ENCODE results near the gene EDIL3.

EDIL3 gene

DNA sequence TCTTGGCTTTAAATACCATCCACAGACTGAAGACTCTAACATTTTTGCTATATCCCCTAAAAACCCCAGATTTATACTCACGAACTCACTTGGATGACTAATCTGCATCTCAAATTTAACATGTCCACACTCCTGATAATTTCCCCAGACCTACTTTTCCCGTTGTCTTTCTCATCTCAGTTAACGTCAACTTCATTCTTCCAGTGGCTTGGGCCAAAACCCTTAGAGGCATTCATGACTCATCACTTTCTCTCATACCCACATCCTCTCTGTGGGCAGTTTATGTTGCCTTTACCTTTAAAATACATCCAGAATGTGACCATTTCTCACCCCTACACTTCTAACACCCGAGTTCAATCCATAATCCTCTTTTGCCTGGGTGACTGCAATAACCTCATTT, 96.7 kb downstream of the EDIL3 start:
- H3K4me1 ChIP-seq (ENCODE audit: control insufficient read depth, low read length) = no peaks in the 10 kb centered on the region
- H3K9me2 ChIP-seq (replicated peaks; ENCODE audit: control insufficient read depth, low read length) = no peaks in the 10 kb centered on the region
- no peaks in the 10 kb centered on the region for H3F3A ChIP-seq (ENCODE audit: control insufficient read depth, insufficient read depth)
- H3K9me3 ChIP-seq (ENCODE audit: control insufficient read depth, insufficient read depth, low read length) = no peaks in the 10 kb centered on the region
- H3K79me2 ChIP-seq (ENCODE audit: control insufficient read depth, low read length) = no peaks in the 10 kb centered on the region
- TF ChIP-seq EZH2phosphoT487 (IDR thresholded peaks at IDR 0.05; ENCODE audit: borderline replicate concordance, low read length) (no peak), CTCF (IDR thresholded peaks at IDR 0.05; ENCODE audit: low read depth, low read length, poor library complexity, severe bottlenecking) (no peak)
- no peak overlapping the region for H3K4me3 ChIP-seq (ENCODE audit: low read length)
- no peak overlapping the region for H3K27ac ChIP-seq (ENCODE audit: low read depth, low read length)
- no peak overlapping the region for H3K4me2 ChIP-seq (ENCODE audit: low read length)
- H4K20me1 ChIP-seq (ENCODE audit: control insufficient read depth, insufficient read depth, low read depth, low read length) = no peaks in the 10 kb centered on the region
- H3K36me3 ChIP-seq (ENCODE audit: control insufficient read depth, low read length) = no peaks in the 10 kb centered on the region
- no peaks in the 10 kb centered on the region for H3K27me3 ChIP-seq (ENCODE audit: control insufficient read depth, low read length)

DNA sequence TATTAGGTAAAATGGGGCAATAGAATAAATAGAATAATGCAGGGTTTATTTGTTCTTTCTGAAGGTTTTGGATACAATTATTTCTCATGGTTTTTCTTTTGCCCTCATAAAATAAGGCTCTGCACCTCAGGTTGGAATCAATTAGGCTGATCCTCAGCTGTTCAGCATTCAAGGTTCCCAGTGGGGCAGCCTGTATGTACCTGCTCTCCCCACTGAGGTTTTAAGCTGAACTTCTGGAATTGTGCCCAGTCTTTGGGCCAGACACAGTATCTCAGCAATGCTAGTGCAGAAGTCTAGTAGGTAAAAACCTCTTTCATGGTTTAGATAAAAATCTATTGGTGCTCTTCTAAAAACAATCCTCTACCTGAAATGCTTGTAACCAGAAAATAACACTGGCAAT, 98.0 kb downstream of the EDIL3 start:
- no peaks in the 10 kb centered on the region for H3K79me2 ChIP-seq (ENCODE audit: control insufficient read depth, low read length)
- no peak overlapping the region for H3K27ac ChIP-seq (ENCODE audit: low read depth, low read length)
- H3K9me3 ChIP-seq (ENCODE audit: control insufficient read depth, insufficient read depth, low read length) = no peaks in the 10 kb centered on the region
- H3K4me1 ChIP-seq (ENCODE audit: control insufficient read depth, low read length) = no peaks in the 10 kb centered on the region
- H3K36me3 ChIP-seq (ENCODE audit: control insufficient read depth, low read length) = no peaks in the 10 kb centered on the region
- TF ChIP-seq EZH2phosphoT487 (IDR thresholded peaks at IDR 0.05; ENCODE audit: borderline replicate concordance, low read length) = no peak
- no peak for TF ChIP-seq CTCF (IDR thresholded peaks at IDR 0.05; ENCODE audit: low read depth, low read length, poor library complexity, severe bottlenecking)
- H3F3A ChIP-seq (ENCODE audit: control insufficient read depth, insufficient read depth) = no peaks in the 10 kb centered on the region
- H3K4me2 ChIP-seq (ENCODE audit: low read length) = no peak overlapping the region
- no peaks in the 10 kb centered on the region for H4K20me1 ChIP-seq (ENCODE audit: control insufficient read depth, insufficient read depth, low read depth, low read length)
- H3K27me3 ChIP-seq (ENCODE audit: control insufficient read depth, low read length) = no peaks in the 10 kb centered on the region
- no peak overlapping the region for H3K4me3 ChIP-seq (ENCODE audit: low read length)
- no peaks in the 10 kb centered on the region for H3K9me2 ChIP-seq (replicated peaks; ENCODE audit: control insufficient read depth, low read length)

DNA sequence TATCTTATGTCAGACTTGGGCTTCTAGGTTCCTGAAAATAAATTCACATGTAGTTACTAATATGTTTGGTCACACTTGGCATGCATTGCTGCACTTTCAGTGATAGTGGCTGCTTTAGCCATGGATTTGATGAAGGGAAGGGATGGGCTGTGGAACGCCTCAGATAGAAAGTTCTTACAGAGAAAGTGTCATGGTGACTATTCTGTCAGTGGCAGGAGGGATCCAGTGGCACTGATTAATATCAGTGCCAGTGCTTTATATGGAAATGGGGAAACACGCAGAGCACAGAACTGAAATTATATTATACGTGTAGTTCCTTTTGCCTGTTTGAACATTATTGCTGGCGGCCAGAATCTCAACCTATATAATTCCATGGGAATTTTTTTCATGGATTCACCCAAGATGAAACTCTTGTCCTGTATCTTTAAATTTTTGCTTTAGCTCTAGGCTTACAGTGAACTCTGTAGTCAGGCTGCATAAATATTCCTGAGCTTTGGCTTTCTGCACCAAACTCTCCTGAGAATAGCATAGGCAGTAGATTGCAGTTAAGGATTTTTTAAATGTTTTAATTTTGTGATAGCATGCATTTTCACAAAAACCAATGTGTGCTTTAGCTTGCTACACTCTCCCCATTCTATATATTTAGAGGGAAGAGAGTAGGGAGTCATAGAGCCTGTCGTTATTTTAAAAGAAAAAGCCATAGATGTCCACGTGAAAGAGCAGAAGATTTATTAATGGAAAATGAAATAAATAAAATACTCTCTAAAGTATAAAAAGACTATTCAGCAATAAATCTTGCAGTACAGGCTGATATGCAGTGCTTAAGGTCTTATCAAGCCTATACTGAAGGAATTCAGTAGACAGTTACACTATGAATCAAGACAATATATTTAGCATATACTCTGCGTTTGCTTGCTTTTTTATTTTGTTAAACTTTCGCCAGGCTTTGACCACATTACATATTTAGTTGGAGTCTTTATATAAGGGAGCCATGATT, 98.7 kb downstream of the EDIL3 start:
- TF ChIP-seq EZH2phosphoT487 (IDR thresholded peaks at IDR 0.05; ENCODE audit: borderline replicate concordance, low read length) = no peak
- no peak for TF ChIP-seq CTCF (IDR thresholded peaks at IDR 0.05; ENCODE audit: low read depth, low read length, poor library complexity, severe bottlenecking)
- no peaks in the 10 kb centered on the region for H3K27me3 ChIP-seq (ENCODE audit: control insufficient read depth, low read length)
- H3K27ac ChIP-seq (ENCODE audit: low read depth, low read length) = no peak overlapping the region
- H3K4me3 ChIP-seq (ENCODE audit: low read length) = no peak overlapping the region
- no peaks in the 10 kb centered on the region for H3F3A ChIP-seq (ENCODE audit: control insufficient read depth, insufficient read depth)
- H4K20me1 ChIP-seq (ENCODE audit: control insufficient read depth, insufficient read depth, low read depth, low read length) = no peaks in the 10 kb centered on the region
- no peaks in the 10 kb centered on the region for H3K36me3 ChIP-seq (ENCODE audit: control insufficient read depth, low read length)
- H3K9me3 ChIP-seq (ENCODE audit: control insufficient read depth, insufficient read depth, low read length) = no peaks in the 10 kb centered on the region
- H3K9me2 ChIP-seq (replicated peaks; ENCODE audit: control insufficient read depth, low read length) = no peaks in the 10 kb centered on the region
- no peaks in the 10 kb centered on the region for H3K79me2 ChIP-seq (ENCODE audit: control insufficient read depth, low read length)
- H3K4me2 ChIP-seq (ENCODE audit: low read length) = no peak overlapping the region
- no peaks in the 10 kb centered on the region for H3K4me1 ChIP-seq (ENCODE audit: control insufficient read depth, low read length)

All from DOHH2 (cell line).